Measurements from ENCODE around the gene TOM1L1. TPM values are rescaled to one million over a fixed set of nuclear protein-coding genes. Genes with fewer than 3 reads are reported as not detected.

The TOM1L1 gene
- total RNA-seq, 1 experiment from 2014 or later, result 112 TPM

GRCh38 chr17:54941285-54941684 is 40.6 kb downstream of the TOM1L1 start:
- no peak for DNase-seq (ENCODE audit: extremely low read depth, low read depth)

GRCh38 chr17:54944796-54945195 is 44.1 kb downstream of the TOM1L1 start:
- no peak for DNase-seq (ENCODE audit: extremely low read depth, low read depth)

- no peak for DNase-seq (ENCODE audit: extremely low read depth, low read depth)
Measured at GRCh38 chr17:54945231-54945630, 44.6 kb downstream of the TOM1L1 start.

GRCh38 chr17:54945671-54946070 is 45.0 kb downstream of the TOM1L1 start:
- DNase-seq (ENCODE audit: extremely low read depth, low read depth), result no peak

GRCh38 chr17:54947396-54947795 is 46.7 kb downstream of the TOM1L1 start:
- no peak for DNase-seq (ENCODE audit: extremely low read depth, low read depth)

- no peak for DNase-seq (ENCODE audit: extremely low read depth, low read depth)
Measured at GRCh38 chr17:54948380-54948779, 47.7 kb downstream of the TOM1L1 start.

- DNase-seq (ENCODE audit: extremely low read depth, low read depth), result no peak
Measured at GRCh38 chr17:54950116-54950515, 49.5 kb downstream of the TOM1L1 start.

- DNase-seq (ENCODE audit: extremely low read depth, low read depth), result no peak
Measured at GRCh38 chr17:54951286-54951685, 50.6 kb downstream of the TOM1L1 start.

GRCh38 chr17:54956791-54957190 is 56.1 kb downstream of the TOM1L1 start:
- no peak for DNase-seq (ENCODE audit: extremely low read depth, low read depth)

- peak; percentile 17 for DNase-seq (ENCODE audit: extremely low read depth, low read depth)
Measured at GRCh38 chr17:54967621-54968261, 67.1 kb downstream of the TOM1L1 start.

- DNase-seq (ENCODE audit: extremely low read depth, low read depth), result peak; percentile 95
Measured at GRCh38 chr17:54968262-54968987, 67.8 kb downstream of the TOM1L1 start, which contains the start of the genes COX11 and STXBP4. TSS of gene COX11 (minus strand) at chr17:54968654. CDS start at chr17:54968646, 8 bp downstream. TSS of gene STXBP4 (plus strand) at chr17:54968765. CDS start at chr17:54986220, 17,455 bp downstream.

- DNase-seq (ENCODE audit: extremely low read depth, low read depth), result no peak
Measured at GRCh38 chr17:54968988-54969332, 68.3 kb downstream of the TOM1L1 start.

- no peak for DNase-seq (ENCODE audit: extremely low read depth, low read depth)
Measured at GRCh38 chr17:54969658-54970572, 69.3 kb downstream of the TOM1L1 start.

- DNase-seq (ENCODE audit: extremely low read depth, low read depth), result no peak
Measured at GRCh38 chr17:54971147-54971546, 70.5 kb downstream of the TOM1L1 start.

GRCh38 chr17:54971901-54972300 is 71.2 kb downstream of the TOM1L1 start:
- no peak for DNase-seq (ENCODE audit: extremely low read depth, low read depth)

- DNase-seq (ENCODE audit: extremely low read depth, low read depth), result no peak
Measured at GRCh38 chr17:54972406-54973138, 71.9 kb downstream of the TOM1L1 start.

- no peak for DNase-seq (ENCODE audit: extremely low read depth, low read depth)
Measured at GRCh38 chr17:54974759-54975158, 74.1 kb downstream of the TOM1L1 start.

- DNase-seq (ENCODE audit: extremely low read depth, low read depth), result no peak
Measured at GRCh38 chr17:54976316-54976715, 75.7 kb downstream of the TOM1L1 start.

GRCh38 chr17:54977744-54978143 is 77.1 kb downstream of the TOM1L1 start:
- no peak for DNase-seq (ENCODE audit: extremely low read depth, low read depth)

GRCh38 chr17:54979657-54980056 is 79.0 kb downstream of the TOM1L1 start:
- DNase-seq (ENCODE audit: extremely low read depth, low read depth), result no peak
